K562 (cell line): ENCODE results near the gene CCDC33. TPM values are rescaled to one million over a fixed set of nuclear protein-coding genes. Genes with fewer than 3 reads are reported as not detected.

Source experiments
- ATAC-seq: fragments of 200-7000 bp; cut with Tn5 transposase; 3 replicates; pipeline ENCODE4 v1.9.1; 2020; ENCODE audit warnings: moderate library complexity
- BruUV-seq: library from RNA; stranded (reverse); fragments of 400-500 nt; replicated peaks from 2 replicates; lab custom pipeline; 2021; lab: Mats Ljungman, UMichigan
- CTCF ChIA-PET: fragments of 300-600 bp; formaldehyde crosslinking; extraction: SDS; loops from one replicate; lab custom pipeline; 2021; ENCODE audit warnings: low intra/inter-chr PET ratio; lab: Yijun Ruan, JAX
- POLR2A ChIA-PET: fragments of 300-600, 350-650 bp; sonication (Branson Sonifier 250); formaldehyde crosslinking; extraction: SDS; loops from one replicate; lab custom pipeline; 2021; ENCODE audit warnings: antibody characterized with exemption, inconsistent platforms; lab: Yijun Ruan, JAX
- DNase-seq, 4 experiments: peaks; one replicate each; pipeline versions ENCODE4 v3.0.0 to v3.0.0-alpha.2; 2011 to 2018; ENCODE audit warnings: low spot score in 3 of 4, mixed read lengths in 3 of 4; ENCODE audit errors: extremely low read depth in 1 of 4
- FAIRE-seq: peaks from 2 replicates; lab custom pipeline; 2011; peaks lifted over from hg19 to GRCh38; lab: Jason Lieb, UNC
- H2AFZ ChIP-seq: 2 replicates; pipeline ENCODE4 v1.6.0; 2011; ENCODE audit warnings: low read depth, low read length, control low read depth, inconsistent platforms
- H3K27ac ChIP-seq: fragments of 200-600 bp; 3 replicates; pipeline ENCODE4 v1.8.0; 2011; ENCODE audit warnings: low read depth, mild to moderate bottlenecking, control low read depth, inconsistent platforms, low read length, moderate library complexity, mixed read lengths; ENCODE audit errors: extremely low read depth
- H3K27me3 ChIP-seq, 2 experiments: fragments of 300-600 bp in 1 of 2; 2 replicates in 1 of 2; 3 replicates in 1 of 2; pipeline versions ENCODE4 v1.6.0 to v1.8.0; 2011; ENCODE audit warnings: inconsistent platforms in 2 of 2, low read length in 2 of 2, mild to moderate bottlenecking in 1 of 2, mixed read lengths in 1 of 2, moderate library complexity in 1 of 2; ENCODE audit not compliant: control insufficient read depth in 2 of 2, insufficient read depth in 2 of 2
- H3K36me3 ChIP-seq: fragments of 300-600 bp; 3 replicates; pipeline ENCODE4 v1.8.0; 2011; ENCODE audit warnings: mild to moderate bottlenecking, low read length, inconsistent platforms; ENCODE audit not compliant: control insufficient read depth, insufficient read depth
- H3K4me1 ChIP-seq, 2 experiments: fragments of 200-600 bp in 1 of 2; replicated peaks in 1 of 2; 2 replicates in 1 of 2; 3 replicates in 1 of 2; pipeline versions ENCODE4 v1.5.1 to v1.8.0; 2011; ENCODE audit warnings: inconsistent platforms in 2 of 2, low read length in 2 of 2, mild to moderate bottlenecking in 1 of 2, mixed read lengths in 1 of 2, moderate library complexity in 1 of 2; ENCODE audit not compliant: control insufficient read depth in 2 of 2, insufficient read depth in 2 of 2
- H3K4me2 ChIP-seq: 2 replicates; pipeline ENCODE4 v1.6.1; 2011; ENCODE audit warnings: low read length, control low read depth, inconsistent platforms, mixed read lengths; ENCODE audit not compliant: insufficient read depth
- H3K4me3 ChIP-seq: fragments of 200-600 bp; sonication (generic), shearing (Covaris generic); 2 replicates; pipeline ENCODE4 v1.5.1; 2016; ENCODE audit warnings: control low read depth, inconsistent platforms
- H3K79me2 ChIP-seq: fragments of 200-600 bp; 3 replicates; pipeline ENCODE4 v1.8.0; 2011; ENCODE audit warnings: low read length, inconsistent platforms; ENCODE audit not compliant: control insufficient read depth, insufficient read depth
- H3K9ac ChIP-seq, 2 experiments: 2 replicates each; pipeline versions ENCODE4 v1.6.0 to v1.6.1; 2011; ENCODE audit warnings: low read depth in 2 of 2, low read length in 2 of 2, control low read depth in 1 of 2, inconsistent platforms in 1 of 2, mild to moderate bottlenecking in 1 of 2, mixed read lengths in 1 of 2; ENCODE audit not compliant: insufficient read depth in 1 of 2
- H3K9me1 ChIP-seq: one replicate; pipeline ENCODE4 v1.6.0; 2011; ENCODE audit warnings: inconsistent platforms, mild to moderate bottlenecking, low read length, moderate library complexity; ENCODE audit not compliant: control insufficient read depth, insufficient read depth
- H3K9me3 ChIP-seq: replicated peaks from 2 replicates; pipeline ENCODE4 v1.5.1; 2011; ENCODE audit warnings: low read depth, low read length, inconsistent platforms; ENCODE audit not compliant: control insufficient read depth, insufficient read depth
- H4K20me1 ChIP-seq: replicated peaks from 2 replicates; pipeline ENCODE4 v1.6.1; 2011; ENCODE audit warnings: low read length, inconsistent platforms, mixed read lengths; ENCODE audit not compliant: control insufficient read depth, insufficient read depth
- ARID1B ChIP-seq: fragments of 450-650 bp; IDR thresholded peaks from 2 replicates; pipeline ENCODE4 v1.6.1; 2016; ENCODE audit warnings: antibody characterized with exemption, mild to moderate bottlenecking, inconsistent platforms
- ATF7 ChIP-seq: fragments of 450-650 bp; IDR thresholded peaks from 2 replicates; pipeline ENCODE4 v1.7.1; 2014; ENCODE audit warnings: mild to moderate bottlenecking, moderate library complexity
- BACH1 ChIP-seq: fragments of 200-800 bp; sonication (Bioruptor generic); IDR thresholded peaks from 2 replicates; pipeline ENCODE4 v1.6.1; 2016; ENCODE audit warnings: missing genetic modification characterization, missing compliant biosample characterization
- CHD4 ChIP-seq: fragments of 200-600 bp; sonication (generic); IDR thresholded peaks from 3 replicates; pipeline ENCODE4 v1.6.1; 2012; ENCODE audit warnings: low read depth, mild to moderate bottlenecking, mixed read lengths, low read length, inconsistent platforms; ENCODE audit not compliant: insufficient read depth, insufficient replicate concordance, poor library complexity, severe bottlenecking
- DPF2 ChIP-seq: fragments of 450-650 bp; IDR thresholded peaks from 2 replicates; pipeline ENCODE4 v1.6.1; 2016
- EWSR1 ChIP-seq: fragments of 450-650 bp; IDR thresholded peaks from 2 replicates; pipeline ENCODE4 v1.6.1; 2018; ENCODE audit warnings: borderline replicate concordance, mild to moderate bottlenecking, low read depth, moderate library complexity; ENCODE audit not compliant: partially characterized antibody
- FOSL1 ChIP-seq: fragments of 200-800 bp; sonication (Bioruptor generic); conservative IDR thresholded peaks from 2 replicates; pipeline ENCODE4 v1.6.1; 2016; ENCODE audit warnings: missing genetic modification characterization, missing compliant biosample characterization
- MEIS2 ChIP-seq: fragments of 450-650 bp; IDR thresholded peaks from 2 replicates; pipeline ENCODE4 v1.6.1; 2014; ENCODE audit warnings: mild to moderate bottlenecking; ENCODE audit not compliant: partially characterized antibody
- PRMT5 ChIP-seq: sonication (generic); formaldehyde crosslinking; IDR thresholded peaks from 2 replicates; pipeline ENCODE4 v1.5.0; 2020; ENCODE audit warnings: missing genetic modification reagents
- SIX5 ChIP-seq, 2 experiments: IDR thresholded peaks; 2 replicates each; pipeline ENCODE4 v1.6.1; 2011; ENCODE audit warnings: low read length in 2 of 2, borderline replicate concordance in 1 of 2, low read depth in 1 of 2, mild to moderate bottlenecking in 1 of 2, moderate library complexity in 1 of 2; ENCODE audit not compliant: insufficient read depth in 1 of 2
- SMARCA4 ChIP-seq: fragments of 450-650 bp; IDR thresholded peaks from 2 replicates; pipeline ENCODE4 v1.6.1; 2016
- TEAD1 ChIP-seq, 2 experiments: fragments of 450-650 bp in 1 of 2; sonication (generic) in 1 of 2; formaldehyde crosslinking; IDR thresholded peaks; 2 replicates each; pipeline versions ENCODE4 v1.4.0 to v1.8.0; 2020 to 2022; ENCODE audit warnings: mild to moderate bottlenecking in 2 of 2, missing genetic modification reagents in 1 of 2
- WGBS: fragments of 100-300 bp; shearing (Covaris generic); methylation state at CpG from one replicate; pipeline ENCODE4 v1.1.6; 2016; ENCODE audit warnings: low coverage, mixed read lengths; ENCODE audit not compliant: insufficient coverage; ENCODE audit errors: missing lambda C conversion rate; 5-methylcytosine and 5-hydroxymethylcytosine counted together
- in situ Hi-C: fragments of 300-500 bp; cut with MboI; formaldehyde crosslinking; loops from 4 replicates; pipeline ENCODE4 v1.15.0; 2018; ENCODE audit warnings: inconsistent platforms, mixed read lengths
- intact Hi-C: fragments of 100-400 bp; cut with micrococcal nuclease; formaldehyde crosslinking; loops from 2 replicates; pipeline ENCODE4 v1.14.2; 2022
- polyA plus RNA-seq, 8 experiments: library from polyadenylated mRNA; depleted of rRNA in 4 of 8; stranded (reverse) in 5 of 8; unstranded in 3 of 8; fragments of >200 nt; fragmentation: Nextera tagmentation in 2 of 8; fragmentation: Illumina TruSeq in 1 of 8; extraction: Ambion mirVana in 2 of 8; extraction: Trizol in 1 of 8; gene quantifications; 2 replicates each; pipeline versions ENCODE4 v1.2.1 to v1.2.3, GENCODE V29; 2011 to 2014; ENCODE audit warnings: inconsistent platforms in 1 of 8, missing spikeins in 1 of 8
- total RNA-seq, 7 experiments: library from RNA; depleted of rRNA in 6 of 7; stranded (reverse); fragments of >200 nt in 6 of 7; fragmentation: Illumina TruSeq in 2 of 7; extraction: Trizol in 2 of 7; gene quantifications; 2 replicates each; pipeline versions ENCODE4 v1.2.1 to v1.2.3, GENCODE V29; 2011 to 2021; ENCODE audit warnings: low replicate concordance in 1 of 7
- TF ChIP-seq, protein P1 (sequence below): fragments of 250-450 bp; sonication (Bioruptor Pico); IDR thresholded peaks from 2 replicates; pipeline ENCODE4 v1.9.0; 2021; ENCODE audit warnings: mild to moderate bottlenecking, inconsistent platforms
- TF ChIP-seq, protein P2 (sequence below), 3 experiments: IDR thresholded peaks in 2 of 3; conservative IDR thresholded peaks in 1 of 3; 2 replicates each; pipeline ENCODE4 v1.5.1; 2011 to 2012; ENCODE audit warnings: low read length in 3 of 3, mild to moderate bottlenecking in 3 of 3, control low read depth in 2 of 3, improper control_type of control experiment in 1 of 3, inconsistent platforms in 1 of 3, low read depth in 1 of 3, mixed read lengths in 1 of 3, moderate library complexity in 1 of 3; ENCODE audit not compliant: insufficient read depth in 2 of 3
- TF ChIP-seq, protein P3 (sequence below): fragments of 450-650 bp; IDR thresholded peaks from 2 replicates; pipeline ENCODE4 v1.6.1; 2014; ENCODE audit warnings: low read depth, mild to moderate bottlenecking, moderate library complexity, borderline replicate concordance

The CCDC33 gene
- total and polyA plus RNA-seq, 9 of the 15 experiments (the other 6 are each of a cell fraction or from before 2014, with no cell fraction given): 0.08 to 1.1 (median 0.15) TPM; not detected in 4

DNA sequence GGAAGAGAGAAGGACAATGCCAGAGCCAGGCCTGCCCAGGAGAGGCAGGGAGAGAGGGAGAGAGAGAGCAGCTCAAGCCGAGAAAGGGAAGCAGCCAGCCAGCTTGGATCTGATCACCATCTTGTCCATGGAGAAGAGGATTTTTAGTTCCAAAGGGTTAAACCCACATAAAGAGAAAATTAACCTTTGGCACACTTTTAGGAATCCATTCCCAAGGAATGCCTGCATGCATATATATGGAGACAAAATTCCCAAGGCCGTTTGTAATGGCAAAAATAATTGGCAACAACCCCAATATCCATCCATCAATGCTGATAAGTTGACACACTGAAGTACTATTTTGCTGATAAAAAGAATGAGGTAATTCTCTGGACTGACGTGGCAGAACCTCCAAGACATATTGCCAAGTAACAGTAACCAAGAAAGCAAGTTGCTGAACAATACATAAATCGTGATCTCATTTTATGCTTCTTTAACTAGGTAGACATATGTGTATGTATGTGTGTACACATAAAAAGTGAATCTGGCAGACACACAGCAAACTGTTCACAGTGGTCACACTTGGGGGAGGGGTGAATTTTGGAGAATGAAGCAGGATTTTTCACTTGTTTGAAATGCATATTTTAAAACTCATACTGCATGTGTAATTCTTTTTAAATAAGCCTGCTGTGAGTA, 26.0 kb upstream of the CCDC33 start:
- no peaks in the 10 kb centered on the region for H3K79me2 ChIP-seq
- intact Hi-C loops (no loop called here), in situ Hi-C loops (no loop called here)
- ChIA-PET POLR2A (interaction anchor here (0.6 to 0.8 kb wide), 2 partner anchors 18 to 70 kb away, joined by 3 read pairs; no protein-coding TSS in a partner anchor), CTCF (no interaction called here)
- no peak overlapping the region for H3K4me2 ChIP-seq
- DNase-seq (peak in 1 of 4 experiments; percentile 34), ATAC-seq (no peak), FAIRE-seq (no peak)
- H3K9me3 ChIP-seq: no peaks in the 10 kb centered on the region
- no peak overlapping the region for H3K27ac ChIP-seq
- peaks cover 9 to 53% of the 10 kb centered on the region in 2 experiments; a peak in 4 of 5 replicates for H3K27me3 ChIP-seq
- H3K9me1 ChIP-seq: no peaks in the 10 kb centered on the region
- peaks cover 3 to 11% of the 10 kb centered on the region in 2 experiments; a peak in 2 of 5 replicates for H3K4me1 ChIP-seq
- BruUV-seq: no TSS peak
- 0% methylated on average over 4 of the region's 4 CpGs for WGBS
- no peak overlapping the region for H3K9ac ChIP-seq
- H3K36me3 ChIP-seq: no peaks in the 10 kb centered on the region
- no peak overlapping the region for H3K4me3 ChIP-seq
- H2AFZ ChIP-seq: no peak overlapping the region
- H4K20me1 ChIP-seq: 0 out of 2 replicates have a peak, but pooled peaks cover 5% of the 10 kb centered on the region
- TF ChIP-seq TEAD1 (CRISPR knock-in tag; IDR thresholded peaks at IDR 0.05): no peak
- TF ChIP-seq, protein P1, sequence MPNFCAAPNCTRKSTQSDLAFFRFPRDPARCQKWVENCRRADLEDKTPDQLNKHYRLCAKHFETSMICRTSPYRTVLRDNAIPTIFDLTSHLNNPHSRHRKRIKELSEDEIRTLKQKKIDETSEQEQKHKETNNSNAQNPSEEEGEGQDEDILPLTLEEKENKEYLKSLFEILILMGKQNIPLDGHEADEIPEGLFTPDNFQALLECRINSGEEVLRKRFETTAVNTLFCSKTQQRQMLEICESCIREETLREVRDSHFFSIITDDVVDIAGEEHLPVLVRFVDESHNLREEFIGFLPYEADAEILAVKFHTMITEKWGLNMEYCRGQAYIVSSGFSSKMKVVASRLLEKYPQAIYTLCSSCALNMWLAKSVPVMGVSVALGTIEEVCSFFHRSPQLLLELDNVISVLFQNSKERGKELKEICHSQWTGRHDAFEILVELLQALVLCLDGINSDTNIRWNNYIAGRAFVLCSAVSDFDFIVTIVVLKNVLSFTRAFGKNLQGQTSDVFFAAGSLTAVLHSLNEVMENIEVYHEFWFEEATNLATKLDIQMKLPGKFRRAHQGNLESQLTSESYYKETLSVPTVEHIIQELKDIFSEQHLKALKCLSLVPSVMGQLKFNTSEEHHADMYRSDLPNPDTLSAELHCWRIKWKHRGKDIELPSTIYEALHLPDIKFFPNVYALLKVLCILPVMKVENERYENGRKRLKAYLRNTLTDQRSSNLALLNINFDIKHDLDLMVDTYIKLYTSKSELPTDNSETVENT (CRISPR knock-in tag): no peak
- 0 out of 2 replicates have a peak, but pooled peaks have one; percentile 17 for TF ChIP-seq DPF2
- peak; percentile 30; the same call in 1 of the 2 replicates for TF ChIP-seq FOSL1 (tag)
- peak; percentile 27; the same call in 1 of the 2 replicates for TF ChIP-seq ARID1B
- peak; percentile 93 for TF ChIP-seq MEIS2
- TF ChIP-seq CHD4: no peak
- TF ChIP-seq SIX5 (IDR thresholded peaks at IDR 0.05; ENCODE audit: borderline replicate concordance in 1 of 2, insufficient read depth in 1 of 2, low read depth in 1 of 2, low read length in 2 of 2): no peak
- TF ChIP-seq BACH1 (tag): no peak
- TF ChIP-seq PRMT5 (CRISPR knock-in tag): no peak
- 0 out of 2 replicates have a peak, but pooled peaks have one; percentile 14 for TF ChIP-seq SMARCA4
- TF ChIP-seq ATF7: peak; percentile 84
- TF ChIP-seq, protein P2, sequence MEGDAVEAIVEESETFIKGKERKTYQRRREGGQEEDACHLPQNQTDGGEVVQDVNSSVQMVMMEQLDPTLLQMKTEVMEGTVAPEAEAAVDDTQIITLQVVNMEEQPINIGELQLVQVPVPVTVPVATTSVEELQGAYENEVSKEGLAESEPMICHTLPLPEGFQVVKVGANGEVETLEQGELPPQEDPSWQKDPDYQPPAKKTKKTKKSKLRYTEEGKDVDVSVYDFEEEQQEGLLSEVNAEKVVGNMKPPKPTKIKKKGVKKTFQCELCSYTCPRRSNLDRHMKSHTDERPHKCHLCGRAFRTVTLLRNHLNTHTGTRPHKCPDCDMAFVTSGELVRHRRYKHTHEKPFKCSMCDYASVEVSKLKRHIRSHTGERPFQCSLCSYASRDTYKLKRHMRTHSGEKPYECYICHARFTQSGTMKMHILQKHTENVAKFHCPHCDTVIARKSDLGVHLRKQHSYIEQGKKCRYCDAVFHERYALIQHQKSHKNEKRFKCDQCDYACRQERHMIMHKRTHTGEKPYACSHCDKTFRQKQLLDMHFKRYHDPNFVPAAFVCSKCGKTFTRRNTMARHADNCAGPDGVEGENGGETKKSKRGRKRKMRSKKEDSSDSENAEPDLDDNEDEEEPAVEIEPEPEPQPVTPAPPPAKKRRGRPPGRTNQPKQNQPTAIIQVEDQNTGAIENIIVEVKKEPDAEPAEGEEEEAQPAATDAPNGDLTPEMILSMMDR (IDR thresholded peaks at IDR 0.05 in 2 of 3, conservative IDR thresholded peaks at IDR 0.05 in 1 of 3; ENCODE audit: insufficient read depth in 2 of 3, low read depth in 1 of 3, low read length in 3 of 3): no peak
- TF ChIP-seq EWSR1: no peak
- TF ChIP-seq, protein P3, sequence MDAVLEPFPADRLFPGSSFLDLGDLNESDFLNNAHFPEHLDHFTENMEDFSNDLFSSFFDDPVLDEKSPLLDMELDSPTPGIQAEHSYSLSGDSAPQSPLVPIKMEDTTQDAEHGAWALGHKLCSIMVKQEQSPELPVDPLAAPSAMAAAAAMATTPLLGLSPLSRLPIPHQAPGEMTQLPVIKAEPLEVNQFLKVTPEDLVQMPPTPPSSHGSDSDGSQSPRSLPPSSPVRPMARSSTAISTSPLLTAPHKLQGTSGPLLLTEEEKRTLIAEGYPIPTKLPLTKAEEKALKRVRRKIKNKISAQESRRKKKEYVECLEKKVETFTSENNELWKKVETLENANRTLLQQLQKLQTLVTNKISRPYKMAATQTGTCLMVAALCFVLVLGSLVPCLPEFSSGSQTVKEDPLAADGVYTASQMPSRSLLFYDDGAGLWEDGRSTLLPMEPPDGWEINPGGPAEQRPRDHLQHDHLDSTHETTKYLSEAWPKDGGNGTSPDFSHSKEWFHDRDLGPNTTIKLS: peak; percentile 69
